ENCODE measurements around the gene ADSL.
A peak's percentile ranks its signal among the peaks of the same experiment; 100 is the strongest.
"Not testable (repeated sequence)": the region's sequence is repeated elsewhere in the genome, so short reads cannot be mapped to it uniquely, and the experiment has no call there.

ADSL gene

DNA sequence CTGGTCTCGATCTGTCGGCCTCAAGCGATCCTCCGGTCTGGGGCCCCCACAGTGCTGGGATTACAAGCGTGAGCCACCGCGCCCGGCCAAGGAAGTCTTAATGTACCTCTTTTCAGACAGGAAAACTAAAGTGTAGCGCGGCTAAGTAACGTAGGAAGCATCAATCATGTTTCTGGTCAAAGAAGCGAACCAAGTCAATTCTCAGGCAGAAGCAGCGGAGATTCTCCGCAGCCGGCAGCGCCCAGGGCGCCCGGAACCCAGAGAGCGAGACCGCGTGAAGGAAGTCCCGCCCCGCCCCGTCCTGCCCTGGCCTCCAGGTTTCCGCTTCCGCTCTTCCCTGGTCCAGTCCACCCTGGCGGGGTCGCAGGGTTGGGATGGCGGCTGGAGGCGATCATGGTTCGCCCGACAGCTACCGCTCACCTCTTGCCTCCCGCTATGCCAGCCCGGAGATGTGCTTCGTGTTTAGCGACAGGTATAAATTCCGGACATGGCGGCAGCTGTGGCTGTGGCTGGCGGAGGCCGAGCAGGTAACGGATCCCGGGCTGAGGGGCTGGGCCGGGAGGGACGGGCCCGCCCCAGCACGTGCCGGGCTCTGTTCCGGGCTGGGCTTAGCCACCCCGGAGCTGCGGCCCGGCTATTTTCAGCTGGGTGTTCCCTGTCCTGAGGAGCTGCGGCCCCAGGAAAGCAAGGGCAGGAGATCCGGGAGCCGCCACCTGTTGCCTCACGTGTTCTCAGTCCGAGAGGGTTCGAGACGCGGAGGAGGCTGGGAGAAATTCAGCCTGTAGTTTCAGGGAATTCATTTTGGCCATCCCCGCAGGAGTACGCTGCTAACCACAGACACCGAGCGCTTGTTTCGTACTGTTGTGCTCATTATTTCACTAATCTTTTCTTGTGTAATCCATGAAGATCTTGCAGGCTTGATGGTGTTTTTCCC, at the start of gene ADSL:
Gene ADSL, plus strand, starts transcription at position 316 of the 934 bp plus-strand sequence. Its CDS starts 59 bp downstream, at position 375.
- H3K4me3 ChIP-seq (ENCODE audit: low read length), result peak within 1 kb of the TSS; percentile 97
- TF ChIP-seq ZNF274 (IDR thresholded peaks at IDR 0.05; ENCODE audit: low read depth, low read length), result no peak

DNA sequence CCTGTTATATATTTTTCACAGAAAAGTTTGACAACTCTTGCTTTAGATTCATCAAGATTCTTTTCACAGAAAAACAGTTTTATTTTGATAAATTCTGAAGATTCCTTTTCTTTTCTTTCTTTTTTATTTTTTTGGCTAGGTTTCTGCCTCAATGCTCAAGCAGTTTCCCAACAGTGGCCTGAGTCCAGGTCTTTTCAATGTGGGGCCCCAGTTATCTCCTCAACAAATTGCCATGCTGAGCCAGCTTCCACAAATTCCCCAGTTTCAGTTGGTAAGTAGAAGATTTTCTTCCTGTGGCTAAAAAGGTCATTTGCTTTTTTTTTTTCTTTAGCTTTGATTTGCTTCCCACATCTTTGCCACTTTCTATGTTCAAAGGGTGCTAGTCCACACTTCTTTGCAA, 46.0 kb upstream of the ADSL start:
- no peak for TF ChIP-seq ZNF274 (IDR thresholded peaks at IDR 0.05; ENCODE audit: low read depth, low read length)
- H3K4me3 ChIP-seq (ENCODE audit: low read length), result no peak overlapping the region

DNA sequence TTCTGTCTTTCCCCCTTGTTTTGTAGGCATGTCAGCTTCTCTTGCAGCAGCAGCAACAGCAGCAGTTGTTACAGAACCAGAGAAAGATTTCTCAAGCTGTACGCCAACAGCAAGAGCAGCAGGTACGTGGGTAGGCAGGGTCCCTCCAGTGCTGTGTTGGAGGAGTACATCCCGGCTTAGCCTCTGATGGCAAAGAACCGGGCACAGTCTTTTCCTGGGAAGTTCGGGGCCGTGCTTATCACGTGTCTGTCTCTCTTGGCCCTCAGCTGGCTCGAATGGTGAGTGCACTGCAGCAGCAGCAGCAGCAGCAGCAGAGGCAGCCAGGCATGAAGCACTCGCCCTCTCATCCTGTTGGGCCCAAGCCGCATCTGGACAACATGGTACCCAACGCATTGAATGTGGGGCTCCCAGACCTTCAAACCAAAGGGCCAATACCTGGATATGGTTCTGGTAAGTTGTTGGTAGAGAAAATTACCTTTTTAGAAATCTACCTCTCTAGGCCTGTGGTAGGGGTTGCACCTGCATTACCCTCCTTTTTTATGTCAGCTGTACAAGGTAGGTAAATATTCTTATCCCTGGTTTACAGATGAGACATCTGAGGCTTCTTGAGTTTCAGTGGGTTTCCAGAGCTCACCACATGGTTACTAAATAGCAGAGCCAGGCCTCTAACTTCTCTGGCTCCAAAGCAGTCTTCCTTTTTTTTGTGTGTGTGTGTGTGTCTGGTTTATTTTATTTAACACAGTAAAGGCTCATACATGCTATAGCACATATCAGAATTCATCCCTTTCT, 45.2 kb upstream of the ADSL start:
- no peak for TF ChIP-seq ZNF274 (IDR thresholded peaks at IDR 0.05; ENCODE audit: low read depth, low read length)
- H3K4me3 ChIP-seq (ENCODE audit: low read length), result no peak overlapping the region; the same call in 1 of the 2 replicates

DNA sequence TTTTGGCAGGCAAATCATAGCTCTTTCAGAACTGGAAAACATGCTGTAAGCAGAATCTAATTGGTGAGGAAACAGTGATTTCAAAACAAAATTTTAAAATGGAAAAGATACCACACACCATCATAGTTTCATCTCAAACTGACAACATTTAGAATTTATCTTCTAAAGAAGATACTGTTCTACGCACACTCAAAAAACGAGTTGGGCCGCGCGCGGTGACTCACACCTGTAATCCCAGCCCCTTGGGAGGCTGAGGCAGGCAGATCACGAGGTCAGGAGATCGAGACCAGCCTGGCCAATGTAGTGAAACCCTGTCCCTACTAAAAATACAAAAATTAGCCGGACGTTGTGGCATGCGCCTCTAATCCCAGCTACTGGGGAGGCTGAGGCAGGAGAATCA, 44.2 kb upstream of the ADSL start:
- H3K4me3 ChIP-seq (ENCODE audit: low read length), result no peak overlapping the region
- TF ChIP-seq ZNF274 (IDR thresholded peaks at IDR 0.05; ENCODE audit: low read depth, low read length), result no peak

DNA sequence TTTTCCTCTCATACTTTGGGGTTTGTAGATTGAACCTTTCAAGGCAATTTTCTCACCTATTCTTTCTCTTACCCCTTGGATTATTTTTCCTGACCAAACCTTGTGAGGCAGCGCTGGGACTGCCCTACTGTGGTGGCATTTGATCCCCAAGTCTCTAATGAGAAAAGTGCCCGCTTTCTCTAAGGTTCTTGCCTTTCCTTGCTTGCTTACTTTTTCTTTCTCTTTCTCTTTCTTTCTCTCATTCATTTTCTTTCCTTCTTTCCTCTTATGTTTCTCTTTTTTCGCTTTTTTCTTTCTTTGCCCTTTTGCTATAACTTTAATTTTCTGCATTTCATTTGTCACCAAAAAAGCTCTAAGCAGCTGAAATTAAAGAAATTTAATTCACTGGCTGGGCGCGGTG, 40.7 kb upstream of the ADSL start:
- H3K4me3 ChIP-seq (ENCODE audit: low read length), result no peak overlapping the region
- TF ChIP-seq ZNF274 (IDR thresholded peaks at IDR 0.05; ENCODE audit: low read depth, low read length), result no peak

DNA sequence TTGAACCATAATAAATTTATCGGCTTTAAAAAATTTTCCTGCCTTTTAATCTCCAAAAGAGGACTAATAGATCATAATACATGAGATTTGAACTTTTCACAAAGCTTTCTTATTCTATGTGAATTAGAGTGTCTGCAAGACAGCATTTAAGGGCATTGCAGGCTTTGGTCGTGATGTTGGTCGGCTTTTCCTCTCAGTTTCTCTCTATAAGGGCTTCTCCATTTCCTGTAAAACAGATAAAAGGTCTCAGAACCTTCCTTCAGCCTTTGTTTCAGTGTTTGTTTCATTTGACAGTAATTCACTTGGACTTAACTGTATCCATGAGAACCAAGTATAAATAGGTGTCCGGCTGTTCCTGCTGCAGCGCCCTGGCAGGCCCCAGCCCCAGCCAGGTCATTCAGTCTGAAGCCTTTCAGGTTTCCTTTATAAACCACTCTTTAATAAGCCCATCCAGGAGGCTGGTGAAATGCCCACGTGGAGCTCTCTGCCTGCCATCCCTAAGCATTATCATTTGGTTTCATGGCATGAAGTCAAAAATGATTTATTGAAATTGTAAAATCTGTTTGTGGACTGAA, 37.2 kb upstream of the ADSL start:
- TF ChIP-seq ZNF274 (IDR thresholded peaks at IDR 0.05; ENCODE audit: low read depth, low read length), result no peak
- no peak overlapping the region for H3K4me3 ChIP-seq (ENCODE audit: low read length)

DNA sequence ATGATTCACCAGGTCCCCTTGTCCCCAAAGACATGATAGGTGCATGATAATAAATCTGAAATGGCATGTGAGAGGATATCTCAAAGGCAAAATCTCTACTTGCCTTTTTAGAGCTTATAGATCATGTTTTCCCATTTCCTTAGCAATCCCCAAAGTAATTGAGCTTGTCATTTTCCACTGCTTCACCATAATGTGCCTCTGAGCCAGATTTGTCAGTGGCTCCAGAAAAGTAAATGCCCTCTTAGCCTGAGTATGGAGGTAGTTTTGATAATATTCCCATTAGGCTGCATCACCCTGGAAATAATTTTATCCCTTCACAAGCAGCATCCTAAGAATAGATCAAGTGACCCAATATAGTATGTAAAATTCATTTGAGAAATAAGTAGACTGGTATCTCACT, 36.7 kb upstream of the ADSL start:
- TF ChIP-seq ZNF274 (IDR thresholded peaks at IDR 0.05; ENCODE audit: low read depth, low read length), result no peak
- no peak overlapping the region for H3K4me3 ChIP-seq (ENCODE audit: low read length)

DNA sequence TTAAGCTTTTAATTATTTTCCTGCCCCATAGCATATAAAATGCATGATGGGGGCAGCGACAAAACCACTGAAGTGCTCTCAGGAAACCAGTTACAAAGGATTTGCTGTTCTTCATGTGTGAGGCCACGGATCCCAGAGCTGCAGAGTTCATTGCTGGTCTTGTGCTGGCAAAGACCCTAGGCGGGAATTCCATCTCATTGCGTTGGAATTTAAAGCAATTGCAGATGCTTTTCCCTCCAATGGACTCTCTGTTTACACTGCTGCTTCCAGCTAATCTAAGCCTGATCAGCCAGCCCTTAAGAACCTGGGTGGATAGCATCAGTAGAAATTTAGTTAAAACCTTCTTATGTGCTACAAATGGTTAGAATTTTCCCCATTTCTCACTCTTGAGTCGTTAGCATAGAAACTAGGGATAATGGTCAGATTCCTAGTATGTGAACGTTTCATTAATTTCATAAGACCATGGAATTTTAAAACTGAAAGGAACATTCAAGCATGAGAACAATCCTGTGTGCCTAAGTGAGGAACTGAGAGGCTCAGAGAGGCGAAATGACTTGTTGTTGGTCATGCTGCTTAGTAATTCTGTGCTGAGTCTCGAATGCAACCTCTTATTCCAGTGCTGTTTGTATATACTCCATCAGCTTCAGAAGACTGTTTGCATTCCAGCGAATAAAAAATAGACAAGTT, 36.1 kb upstream of the ADSL start:
- H3K4me3 ChIP-seq (ENCODE audit: low read length), result no peak overlapping the region
- TF ChIP-seq ZNF274 (IDR thresholded peaks at IDR 0.05; ENCODE audit: low read depth, low read length), result no peak

DNA sequence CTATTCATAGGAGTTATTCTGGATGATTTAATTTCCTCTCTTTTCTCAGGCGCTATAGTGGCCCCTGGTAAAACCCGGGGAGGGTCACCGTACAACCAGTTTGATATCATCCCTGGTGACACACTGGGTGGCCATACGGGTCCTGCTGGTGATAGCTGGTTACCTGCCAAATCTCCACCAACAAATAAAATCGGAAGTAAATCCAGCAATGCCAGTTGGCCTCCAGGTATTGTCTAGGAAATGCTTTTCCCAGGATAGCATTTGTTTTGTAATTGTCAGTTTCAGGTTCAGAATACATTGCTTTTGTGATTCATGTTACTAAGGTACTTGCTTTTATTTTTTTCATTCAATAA, 35.6 kb upstream of the ADSL start:
- H3K4me3 ChIP-seq (ENCODE audit: low read length), result no peak overlapping the region
- no peak for TF ChIP-seq ZNF274 (IDR thresholded peaks at IDR 0.05; ENCODE audit: low read depth, low read length)

DNA sequence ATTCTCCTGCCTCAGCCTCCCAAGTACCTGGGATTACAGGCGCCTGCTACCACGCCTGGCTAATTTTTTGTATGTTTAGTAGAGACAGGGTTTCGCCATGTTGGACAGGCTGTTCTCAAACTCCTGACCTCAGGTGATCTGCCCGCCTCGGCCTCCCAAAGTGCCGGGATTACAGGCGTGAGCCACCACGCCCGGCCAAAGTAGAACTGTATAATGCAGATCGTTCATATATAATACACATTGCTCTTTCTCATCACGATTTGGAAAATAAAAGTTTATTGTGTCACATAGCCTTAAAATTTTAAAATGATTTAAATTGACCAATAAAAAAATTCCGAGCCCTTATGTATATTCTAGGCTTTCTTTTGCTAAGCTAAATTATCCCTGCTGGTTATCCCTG, 34.7 kb upstream of the ADSL start:
- not testable (repeated sequence) for H3K4me3 ChIP-seq (ENCODE audit: low read length)

DNA sequence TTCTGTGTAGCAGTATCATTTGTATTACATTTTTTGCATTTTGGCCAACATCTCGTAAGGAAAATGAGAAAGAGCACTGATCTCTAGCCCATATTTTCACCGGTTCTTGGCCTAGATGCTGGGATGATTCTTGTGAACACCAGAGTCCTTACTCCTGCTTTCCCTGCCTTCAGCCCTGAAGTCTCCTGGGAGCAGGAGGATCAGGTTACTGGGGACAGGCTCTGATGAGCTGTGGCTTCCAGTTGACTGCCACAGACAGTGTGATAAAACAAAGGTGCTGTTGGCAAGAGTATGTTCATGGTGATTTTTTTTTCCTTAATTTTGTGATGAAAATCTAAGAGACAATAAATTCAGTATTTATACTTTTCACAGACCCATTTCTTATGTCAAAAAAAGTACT, 34.2 kb upstream of the ADSL start:
- no peak for TF ChIP-seq ZNF274 (IDR thresholded peaks at IDR 0.05; ENCODE audit: low read depth, low read length)
- no peak overlapping the region for H3K4me3 ChIP-seq (ENCODE audit: low read length)

DNA sequence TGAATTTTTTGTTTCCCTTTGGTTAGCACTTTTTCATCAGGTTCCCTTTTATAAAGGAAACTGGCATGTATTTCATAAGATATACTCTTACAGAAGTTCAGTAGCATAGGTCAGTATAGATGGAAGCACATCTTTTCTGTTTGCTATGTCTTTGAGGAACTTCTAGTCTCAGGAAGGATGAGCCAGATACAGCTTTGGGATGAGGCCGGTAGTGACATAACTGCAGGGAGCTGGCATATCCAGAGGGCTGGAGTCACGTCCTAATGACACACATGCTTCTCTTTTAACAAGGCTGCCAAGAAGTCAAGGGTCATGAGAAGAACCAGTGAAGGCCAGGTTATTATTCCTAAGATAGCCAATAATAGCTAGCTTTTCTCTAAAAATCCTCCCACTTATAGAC, 33.3 kb upstream of the ADSL start:
- no peak overlapping the region for H3K4me3 ChIP-seq (ENCODE audit: low read length)
- TF ChIP-seq ZNF274 (IDR thresholded peaks at IDR 0.05; ENCODE audit: low read depth, low read length), result no peak

DNA sequence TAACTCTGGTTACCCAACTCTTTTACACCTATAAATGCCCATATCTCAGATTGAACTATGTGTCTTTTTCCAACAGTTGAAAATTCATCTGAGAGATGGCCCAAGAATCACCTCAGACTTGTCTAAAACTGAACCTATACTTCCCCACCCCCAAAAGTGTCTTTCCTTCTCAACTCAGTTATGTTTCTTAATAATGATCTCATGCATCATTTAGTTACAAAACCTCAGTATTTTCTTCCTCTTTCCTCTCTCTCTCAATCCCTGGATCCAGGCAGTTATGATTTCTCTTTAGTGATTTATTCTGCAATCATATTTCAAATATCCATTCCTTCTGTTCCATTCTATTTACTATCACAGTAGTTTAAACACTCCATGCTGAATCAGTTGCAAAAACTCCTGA, 32.3 kb upstream of the ADSL start:
- no peak for TF ChIP-seq ZNF274 (IDR thresholded peaks at IDR 0.05; ENCODE audit: low read depth, low read length)
- no peak overlapping the region for H3K4me3 ChIP-seq (ENCODE audit: low read length)

DNA sequence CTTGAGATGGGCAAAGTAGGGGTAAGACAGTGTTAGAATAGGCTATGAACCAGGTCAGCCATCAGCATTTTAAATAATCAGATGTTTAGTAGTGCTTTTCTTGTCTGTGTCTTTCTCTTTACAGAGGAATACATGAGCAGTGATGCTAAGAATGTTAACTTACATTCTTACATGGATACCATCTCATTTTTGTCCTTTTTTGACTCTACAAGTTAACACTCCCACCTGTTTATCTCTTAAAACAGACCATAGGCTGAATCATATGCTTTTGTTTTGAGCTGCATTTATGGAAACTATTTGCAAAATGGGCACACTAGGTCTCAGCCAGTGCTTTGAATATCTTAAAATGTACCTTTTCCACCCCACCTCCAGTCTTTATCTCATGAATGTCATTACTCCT, 25.6 kb upstream of the ADSL start:
- H3K4me3 ChIP-seq (ENCODE audit: low read length), result no peak overlapping the region
- TF ChIP-seq ZNF274 (IDR thresholded peaks at IDR 0.05; ENCODE audit: low read depth, low read length), result no peak
